HUES6 (cell line): ENCODE results near the gene FOXL2NB.

Source experiments
- H3K27ac ChIP-seq: 2 replicates; pipeline ENCODE4 v1.7.0; 2013; ENCODE audit warnings: low read depth, mild to moderate bottlenecking, low read length, inconsistent platforms
- H3K27me3 ChIP-seq: 2 replicates; pipeline ENCODE4 v1.6.1; 2013; ENCODE audit warnings: low read length; ENCODE audit not compliant: control insufficient read depth, insufficient read depth
- H3K36me3 ChIP-seq: 2 replicates; pipeline ENCODE4 v1.6.1; 2013; ENCODE audit warnings: low read length; ENCODE audit not compliant: control insufficient read depth, insufficient read depth
- H3K4me1 ChIP-seq: 2 replicates; pipeline ENCODE4 v1.6.1; 2013; ENCODE audit warnings: low read length; ENCODE audit not compliant: control insufficient read depth, insufficient read depth
- H3K4me3 ChIP-seq: 2 replicates; pipeline ENCODE4 v1.5.1; 2013; ENCODE audit warnings: low read depth, low read length
- H3K9ac ChIP-seq: one replicate; pipeline ENCODE4 v1.6.1; 2013; ENCODE audit warnings: mild to moderate bottlenecking, low read length
- H3K9me3 ChIP-seq: 2 replicates; pipeline ENCODE4 v1.6.1; 2013; ENCODE audit warnings: low read depth, low read length; ENCODE audit not compliant: control insufficient read depth, insufficient read depth

FOXL2NB gene

DNA sequence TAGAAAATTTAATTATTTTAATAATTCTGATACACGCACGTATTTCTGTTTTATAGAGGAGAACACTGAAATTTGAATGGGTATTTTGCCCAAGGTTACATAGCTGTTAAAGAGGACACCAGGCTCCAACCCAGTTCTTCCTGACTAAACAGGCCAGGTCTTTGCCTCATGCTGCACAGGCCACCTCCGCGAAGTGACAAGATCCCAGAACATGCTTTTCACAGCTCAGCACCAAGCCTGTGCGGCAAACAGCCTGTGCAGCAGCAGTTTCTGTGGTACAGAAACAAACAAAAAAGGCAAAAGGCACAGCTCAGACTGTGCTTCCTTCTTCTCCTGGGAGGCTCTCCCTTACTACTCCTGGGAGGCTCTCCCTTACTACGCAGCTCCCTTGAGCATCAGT lies 6.6 kb upstream of the FOXL2NB start:
- Histone ChIP-seq H3K4me3 (no peak overlapping the region), H3K4me1 (peaks cover 56% of the 10 kb centered on the region), H3K27ac (no peak overlapping the region), H3K9me3 (no peaks in the 10 kb centered on the region), H3K36me3 (no peaks in the 10 kb centered on the region), H3K27me3 (peaks cover 100% of the 10 kb centered on the region), H3K9ac (no peak overlapping the region)

DNA sequence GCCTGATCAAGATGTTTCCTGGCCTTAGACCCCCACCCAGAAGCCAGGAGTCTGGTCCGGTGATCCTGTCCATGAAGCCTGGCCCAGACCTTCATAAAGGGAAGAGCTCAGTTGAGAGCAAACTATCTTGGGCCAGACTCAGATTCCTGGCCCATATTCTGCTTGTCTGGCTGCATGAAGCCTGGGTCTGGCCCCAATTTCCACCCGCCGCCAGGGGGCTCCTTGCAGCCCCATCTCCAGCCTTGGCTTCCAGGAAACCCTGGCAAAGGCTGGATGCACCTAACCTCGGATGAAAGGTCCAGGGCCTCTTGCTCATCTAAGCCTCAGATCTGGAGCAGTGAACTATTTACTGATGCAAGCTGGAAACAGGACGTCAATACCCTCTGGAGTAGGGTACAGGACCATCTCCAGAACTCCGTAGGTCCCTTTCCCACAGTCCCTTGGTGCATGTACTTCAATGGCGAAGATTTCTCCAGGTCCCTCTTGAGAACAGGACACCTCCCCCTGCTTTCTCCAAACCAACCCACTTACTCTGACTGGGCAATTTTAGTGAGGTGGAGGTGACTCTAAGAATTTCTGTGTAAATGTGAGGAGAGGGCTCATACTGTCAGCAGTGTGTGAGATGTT lies 5.6 kb upstream of the FOXL2NB start:
- H3K27me3 ChIP-seq, result peaks cover 100% of the 10 kb centered on the region
- H3K4me3 ChIP-seq, result no peak overlapping the region
- no peak overlapping the region for H3K27ac ChIP-seq
- no peaks in the 10 kb centered on the region for H3K9me3 ChIP-seq
- H3K9ac ChIP-seq, result no peak overlapping the region
- H3K4me1 ChIP-seq, result peaks cover 55% of the 10 kb centered on the region
- H3K36me3 ChIP-seq, result no peaks in the 10 kb centered on the region

DNA sequence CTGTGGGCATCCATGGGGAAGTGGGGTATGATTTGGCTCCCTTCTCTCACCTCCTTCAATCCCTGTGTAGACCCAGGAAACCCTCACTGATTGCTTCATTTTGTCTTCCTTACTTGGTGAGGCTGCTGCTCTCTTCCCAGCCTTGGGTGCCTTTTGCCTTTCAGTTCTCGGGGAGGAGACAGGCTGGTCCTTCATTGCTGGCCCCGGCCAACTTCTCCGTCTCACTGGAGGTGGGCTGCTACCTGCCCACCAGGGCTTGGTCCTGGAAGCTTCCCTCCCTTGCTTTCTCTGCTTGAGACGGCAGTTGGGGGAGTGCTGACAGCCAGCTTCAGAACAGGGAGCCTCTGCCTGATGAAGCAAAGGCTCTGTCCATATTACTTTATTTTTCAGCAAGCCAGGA lies 4.7 kb upstream of the FOXL2NB start:
- H3K9me3 ChIP-seq, result no peaks in the 10 kb centered on the region
- no peaks in the 10 kb centered on the region for H3K36me3 ChIP-seq
- no peak overlapping the region for H3K4me3 ChIP-seq
- peaks cover 48% of the 10 kb centered on the region for H3K4me1 ChIP-seq
- peaks cover 100% of the 10 kb centered on the region for H3K27me3 ChIP-seq
- no peak overlapping the region for H3K9ac ChIP-seq
- H3K27ac ChIP-seq, result no peak overlapping the region

- no peak overlapping the region for H3K9ac ChIP-seq
- H3K4me1 ChIP-seq, result peaks cover 48% of the 10 kb centered on the region
- no peak overlapping the region for H3K27ac ChIP-seq
- no peaks in the 10 kb centered on the region for H3K9me3 ChIP-seq
- no peaks in the 10 kb centered on the region for H3K36me3 ChIP-seq
- H3K27me3 ChIP-seq, result peaks cover 100% of the 10 kb centered on the region
- H3K4me3 ChIP-seq, result peak overlapping the region; percentile 55; the same call in 1 of the 2 replicates
Measured at GRCh38 chr3:138942861-138943623, 4.0 kb upstream of the FOXL2NB start.

- Histone ChIP-seq H3K27me3 (peaks cover 100% of the 10 kb centered on the region), H3K27ac (no peak overlapping the region), H3K9ac (no peak overlapping the region), H3K4me1 (peaks cover 49% of the 10 kb centered on the region), H3K36me3 (no peaks in the 10 kb centered on the region), H3K4me3 (peak overlapping the region; percentile 55), H3K9me3 (no peaks in the 10 kb centered on the region)
Measured at GRCh38 chr3:138943724-138944653, 3.0 kb upstream of the FOXL2NB start.

- no peak overlapping the region for H3K27ac ChIP-seq
- no peaks in the 10 kb centered on the region for H3K36me3 ChIP-seq
- H3K9me3 ChIP-seq, result no peaks in the 10 kb centered on the region
- H3K9ac ChIP-seq, result no peak overlapping the region
- peaks cover 51% of the 10 kb centered on the region for H3K4me1 ChIP-seq
- H3K4me3 ChIP-seq, result peak overlapping the region; percentile 55
- peaks cover 100% of the 10 kb centered on the region for H3K27me3 ChIP-seq
Measured at GRCh38 chr3:138944654-138944928, 2.4 kb upstream of the FOXL2NB start.

GRCh38 chr3:138944929-138945708 lies 1.9 kb upstream of the FOXL2NB start:
- H3K27ac ChIP-seq, result no peak overlapping the region
- peak overlapping the region; percentile 19 for H3K9ac ChIP-seq
- H3K4me1 ChIP-seq, result peaks cover 46% of the 10 kb centered on the region
- peak overlapping the region; percentile 55 for H3K4me3 ChIP-seq
- H3K9me3 ChIP-seq, result no peaks in the 10 kb centered on the region
- H3K27me3 ChIP-seq, result peaks cover 100% of the 10 kb centered on the region
- no peaks in the 10 kb centered on the region for H3K36me3 ChIP-seq

GRCh38 chr3:138945709-138946662 lies 1.0 kb upstream of the FOXL2NB start:
- H3K9me3 ChIP-seq, result no peaks in the 10 kb centered on the region
- H3K4me1 ChIP-seq, result peaks cover 53% of the 10 kb centered on the region
- no peak overlapping the region for H3K9ac ChIP-seq
- no peak overlapping the region for H3K27ac ChIP-seq
- H3K4me3 ChIP-seq, result peak overlapping the region; percentile 55
- peaks cover 100% of the 10 kb centered on the region for H3K27me3 ChIP-seq
- no peaks in the 10 kb centered on the region for H3K36me3 ChIP-seq

GRCh38 chr3:138947495-138948121 lies 591 bp downstream of the FOXL2NB start:
- Histone ChIP-seq H3K27me3 (peaks cover 100% of the 10 kb centered on the region), H3K36me3 (no peaks in the 10 kb centered on the region), H3K4me1 (peaks cover 53% of the 10 kb centered on the region), H3K4me3 (peak overlapping the region; percentile 54), H3K9ac (no peak overlapping the region), H3K27ac (no peak overlapping the region), H3K9me3 (no peaks in the 10 kb centered on the region)
